ENCODE results near the gene C2orf76. TPM values are rescaled to one million over a fixed set of nuclear protein-coding genes. Genes with fewer than 3 reads are reported as not detected.

C2orf76 gene
- total RNA-seq, 4 donors from 2014 or later: 2.9 to 11.3 TPM; not detected in 2

DNA sequence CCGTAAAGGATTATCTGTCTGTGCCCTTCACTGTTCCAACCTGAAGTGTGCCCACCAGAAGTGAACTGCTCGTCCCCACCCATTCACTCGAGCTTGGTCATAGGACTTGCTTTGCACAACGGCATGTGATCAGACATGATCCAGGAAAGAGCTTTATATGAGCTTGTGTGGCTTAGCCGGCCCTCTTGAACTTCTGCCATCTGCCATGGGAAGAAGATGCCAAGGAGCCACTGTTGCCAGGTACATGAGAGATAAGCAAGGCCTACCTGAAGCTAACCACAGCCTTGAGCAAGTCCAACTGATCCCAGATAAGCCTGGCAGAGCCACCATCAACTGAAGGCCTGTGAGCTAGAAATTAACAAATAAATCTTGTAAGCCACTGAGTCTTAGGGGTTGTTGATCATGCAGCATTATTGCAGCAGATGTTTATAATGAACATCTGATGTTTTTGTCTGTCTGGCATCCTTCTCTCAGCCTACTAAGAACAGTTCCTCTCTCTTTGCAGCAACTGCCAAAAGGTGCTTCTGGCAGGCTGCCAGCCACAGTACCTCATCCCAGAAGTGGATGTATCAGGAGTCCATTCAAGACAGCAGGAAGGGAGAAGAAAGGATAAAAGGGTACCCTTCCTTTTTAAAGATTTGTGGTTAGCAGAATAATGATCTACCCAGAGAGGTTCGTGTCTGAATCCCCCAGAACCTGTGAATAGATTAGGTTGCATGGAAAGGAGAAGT is 16.9 kb upstream of the C2orf76 start:
- H3K27ac ChIP-seq: no peak overlapping the region
- peaks cover 0 to 12% (median 9%) of the 10 kb centered on the region in 4 donors for H3K4me1 ChIP-seq
- intact Hi-C loops (cut with DNase I; ENCODE audit: low total_unique reads): no loop called here
- no peaks in the 10 kb centered on the region for H3K36me3 ChIP-seq
- 56 to 67% methylated on average over 1 to 6 of the region's 6 CpGs for WGBS, 2 donors (ENCODE audit: low coverage in 1 of 2)
- no peak overlapping the region for H3K4me3 ChIP-seq
- H3K9me3 ChIP-seq: no peaks in the 10 kb centered on the region
- TF ChIP-seq EP300 (IDR thresholded peaks at IDR 0.05; ENCODE audit: low read depth): no peak
- TF ChIP-seq, protein P1, sequence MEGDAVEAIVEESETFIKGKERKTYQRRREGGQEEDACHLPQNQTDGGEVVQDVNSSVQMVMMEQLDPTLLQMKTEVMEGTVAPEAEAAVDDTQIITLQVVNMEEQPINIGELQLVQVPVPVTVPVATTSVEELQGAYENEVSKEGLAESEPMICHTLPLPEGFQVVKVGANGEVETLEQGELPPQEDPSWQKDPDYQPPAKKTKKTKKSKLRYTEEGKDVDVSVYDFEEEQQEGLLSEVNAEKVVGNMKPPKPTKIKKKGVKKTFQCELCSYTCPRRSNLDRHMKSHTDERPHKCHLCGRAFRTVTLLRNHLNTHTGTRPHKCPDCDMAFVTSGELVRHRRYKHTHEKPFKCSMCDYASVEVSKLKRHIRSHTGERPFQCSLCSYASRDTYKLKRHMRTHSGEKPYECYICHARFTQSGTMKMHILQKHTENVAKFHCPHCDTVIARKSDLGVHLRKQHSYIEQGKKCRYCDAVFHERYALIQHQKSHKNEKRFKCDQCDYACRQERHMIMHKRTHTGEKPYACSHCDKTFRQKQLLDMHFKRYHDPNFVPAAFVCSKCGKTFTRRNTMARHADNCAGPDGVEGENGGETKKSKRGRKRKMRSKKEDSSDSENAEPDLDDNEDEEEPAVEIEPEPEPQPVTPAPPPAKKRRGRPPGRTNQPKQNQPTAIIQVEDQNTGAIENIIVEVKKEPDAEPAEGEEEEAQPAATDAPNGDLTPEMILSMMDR (IDR thresholded peaks at IDR 0.05): no peak
- TF ChIP-seq POLR2AphosphoS5 (IDR thresholded peaks at IDR 0.05): no peak
- TF ChIP-seq POLR2A (IDR thresholded peaks at IDR 0.05): no peak
- H3K27me3 ChIP-seq: no peaks in the 10 kb centered on the region
- no peak for DNase-seq
- in situ Hi-C loops (cut with MboI; ENCODE audit: low pct_ligation_motif_present in 1 of 4, low pct_unique_long_range_greater_than_20kb in 1 of 4, low sequenced_read_pairs in 3 of 4): no loop called here

DNA sequence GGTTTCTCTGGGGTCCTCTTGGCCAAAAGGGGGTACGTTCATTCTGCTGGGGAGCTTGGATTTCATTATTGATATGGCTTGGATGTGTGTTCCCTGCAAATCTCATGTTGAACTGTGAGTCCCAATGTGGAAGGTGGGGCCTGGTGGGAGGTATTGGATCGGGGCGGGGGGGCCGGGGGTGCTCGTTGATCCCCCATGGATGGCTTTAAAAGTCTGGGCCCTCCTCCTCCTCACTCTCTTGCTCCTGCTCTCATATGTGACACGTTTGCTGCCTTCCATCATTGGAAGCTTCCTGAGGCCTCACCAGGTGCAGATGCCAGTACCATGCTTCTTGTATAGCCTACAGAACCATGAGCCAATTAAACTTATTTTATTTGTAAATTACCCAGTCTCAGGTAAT is 11.9 kb upstream of the C2orf76 start:
- H3K4me3 ChIP-seq: no peak overlapping the region
- H3K9me3 ChIP-seq: no peaks in the 10 kb centered on the region
- TF ChIP-seq EP300 (IDR thresholded peaks at IDR 0.05; ENCODE audit: low read depth) (no peak), POLR2A (IDR thresholded peaks at IDR 0.05) (no peak), POLR2AphosphoS5 (IDR thresholded peaks at IDR 0.05) (no peak)
- TF ChIP-seq, protein P1 (IDR thresholded peaks at IDR 0.05): no peak
- peaks cover 0 to 5% (median under 1%) of the 10 kb centered on the region in 4 donors for H3K36me3 ChIP-seq
- no peaks in the 10 kb centered on the region for H3K27me3 ChIP-seq
- no peaks in the 10 kb centered on the region for H3K4me1 ChIP-seq
- H3K27ac ChIP-seq: no peak overlapping the region
- no peak for DNase-seq
- intact Hi-C loops (cut with DNase I; ENCODE audit: low total_unique reads) (no loop called here), in situ Hi-C loops (cut with MboI; ENCODE audit: low pct_ligation_motif_present in 1 of 4, low pct_unique_long_range_greater_than_20kb in 1 of 4, low sequenced_read_pairs in 3 of 4) (no loop called here)
- 85 to 92% methylated on average over 2 to 6 of the region's 6 CpGs for WGBS, 2 donors (ENCODE audit: low coverage in 1 of 2)

DNA sequence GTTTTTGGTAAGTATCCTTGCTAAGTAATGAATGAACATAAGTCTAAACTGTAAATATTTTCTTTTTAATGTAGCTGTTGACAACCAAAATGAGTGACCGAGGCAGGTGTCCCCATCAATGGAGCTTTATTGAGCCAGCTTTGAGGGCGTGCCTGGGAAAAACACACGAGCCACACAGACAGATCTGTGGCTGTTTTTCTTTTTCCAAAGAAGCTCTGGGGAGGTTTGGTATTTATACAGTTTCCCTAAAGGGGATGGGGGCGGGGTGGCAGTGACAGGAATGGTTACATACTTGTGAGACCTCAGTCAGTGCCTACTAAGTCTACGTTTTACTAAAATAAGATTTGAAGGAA is 11.3 kb upstream of the C2orf76 start:
- in situ Hi-C loops (cut with MboI; ENCODE audit: low pct_ligation_motif_present in 1 of 4, low pct_unique_long_range_greater_than_20kb in 1 of 4, low sequenced_read_pairs in 3 of 4): no loop called here
- no peak overlapping the region for H3K4me3 ChIP-seq
- no peaks in the 10 kb centered on the region for H3K27me3 ChIP-seq
- no peak for DNase-seq
- intact Hi-C loops (cut with DNase I; ENCODE audit: low total_unique reads): no loop called here
- TF ChIP-seq POLR2AphosphoS5 (IDR thresholded peaks at IDR 0.05): no peak
- TF ChIP-seq, protein P1 (IDR thresholded peaks at IDR 0.05): no peak
- no peak for TF ChIP-seq POLR2A (IDR thresholded peaks at IDR 0.05)
- no peak for TF ChIP-seq EP300 (IDR thresholded peaks at IDR 0.05; ENCODE audit: low read depth)
- H3K36me3 ChIP-seq: peaks cover 0 to 11% (median 3%) of the 10 kb centered on the region in 4 donors
- no peaks in the 10 kb centered on the region for H3K9me3 ChIP-seq
- H3K4me1 ChIP-seq: no peaks in the 10 kb centered on the region
- WGBS, 2 donors (ENCODE audit: low coverage in 1 of 2): 39 to 76% methylated on average over 3 to 5 of the region's 5 CpGs
- no peak overlapping the region for H3K27ac ChIP-seq

DNA sequence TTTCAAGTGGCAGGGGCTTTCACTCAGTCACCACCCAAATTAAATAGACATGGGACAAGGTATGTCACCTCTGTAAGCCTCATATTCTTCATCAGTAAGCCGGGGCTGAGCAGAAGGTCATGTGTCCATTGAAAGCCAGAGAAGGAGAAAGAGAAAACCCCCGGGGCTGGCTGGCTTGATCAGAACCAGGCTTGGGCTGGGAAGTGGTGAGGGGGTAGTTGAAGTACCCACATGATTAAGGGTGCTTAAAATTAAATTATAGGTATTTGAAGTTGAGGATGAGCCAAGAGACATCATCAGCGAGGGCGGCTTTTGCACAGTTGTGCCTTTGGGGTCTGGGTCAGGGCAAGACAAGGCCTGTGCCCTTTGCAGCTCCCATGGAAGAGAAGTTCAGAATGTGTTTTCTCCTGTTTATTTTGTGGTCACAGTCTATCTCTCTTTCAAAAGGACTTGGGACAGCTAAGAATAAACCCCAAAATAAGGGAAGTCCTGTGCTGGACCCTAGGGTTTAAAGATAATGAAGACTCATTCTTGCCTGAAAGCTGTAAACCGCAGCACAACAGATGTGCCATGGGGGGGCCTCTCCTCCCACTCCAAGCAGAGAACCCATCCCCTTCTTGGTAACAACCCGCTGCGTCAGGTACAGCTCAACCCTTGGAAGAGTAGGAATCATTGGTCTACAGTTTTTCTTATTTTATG is 10.8 kb upstream of the C2orf76 start:
- Histone ChIP-seq H3K27ac (no peak overlapping the region), H3K4me3 (no peak overlapping the region), H3K27me3 (no peaks in the 10 kb centered on the region), H3K9me3 (no peaks in the 10 kb centered on the region), H3K36me3 (peaks cover 0 to 16% (median 6%) of the 10 kb centered on the region in 4 donors), H3K4me1 (no peaks in the 10 kb centered on the region)
- intact Hi-C loops (cut with DNase I; ENCODE audit: low total_unique reads): no loop called here
- in situ Hi-C loops (cut with MboI; ENCODE audit: low pct_ligation_motif_present in 1 of 4, low pct_unique_long_range_greater_than_20kb in 1 of 4, low sequenced_read_pairs in 3 of 4): no loop called here
- 83 to 86% methylated on average over 6 to 7 of the region's 7 CpGs for WGBS, 2 donors (ENCODE audit: low coverage in 1 of 2)
- no peak for DNase-seq
- TF ChIP-seq POLR2A (IDR thresholded peaks at IDR 0.05) (no peak), POLR2AphosphoS5 (IDR thresholded peaks at IDR 0.05) (no peak), EP300 (IDR thresholded peaks at IDR 0.05; ENCODE audit: low read depth) (no peak)
- TF ChIP-seq, protein P1 (IDR thresholded peaks at IDR 0.05): no peak
